CD4-positive, alpha-beta T cell treated with Interferon alpha-2 for 1 hour (primary cell): ENCODE measurements around the gene DAPK1.

ENCODE experiments used
- DNase-seq, 2 donors: peaks; one replicate each; pipeline ENCODE4 v3.0.0-alpha.2; 2020 to 2022

DAPK1 gene

GRCh38 chr9:87751423-87751822, 253.8 kb downstream of the DAPK1 start:
- DNase-seq: no peak

DNA sequence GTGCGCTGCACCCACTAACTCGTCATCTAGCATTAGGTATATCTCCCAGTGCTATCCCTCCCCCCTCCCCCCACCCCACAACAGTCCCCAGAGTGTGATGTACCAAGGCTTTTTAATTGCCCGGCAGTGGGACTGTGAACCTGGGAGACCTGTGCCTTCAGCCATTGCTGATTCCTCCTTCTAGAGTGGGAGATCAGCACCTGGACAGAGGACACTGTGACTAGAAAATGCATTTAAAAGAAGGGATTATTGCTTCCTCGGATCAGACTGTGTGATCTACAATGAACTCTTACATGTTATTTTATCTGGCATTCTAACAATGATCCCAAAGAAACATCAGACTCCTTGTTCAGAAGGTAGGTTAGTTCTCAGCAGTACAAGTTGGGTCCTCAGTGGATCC, 254.2 kb downstream of the DAPK1 start:
- DNase-seq: no peak

DNA sequence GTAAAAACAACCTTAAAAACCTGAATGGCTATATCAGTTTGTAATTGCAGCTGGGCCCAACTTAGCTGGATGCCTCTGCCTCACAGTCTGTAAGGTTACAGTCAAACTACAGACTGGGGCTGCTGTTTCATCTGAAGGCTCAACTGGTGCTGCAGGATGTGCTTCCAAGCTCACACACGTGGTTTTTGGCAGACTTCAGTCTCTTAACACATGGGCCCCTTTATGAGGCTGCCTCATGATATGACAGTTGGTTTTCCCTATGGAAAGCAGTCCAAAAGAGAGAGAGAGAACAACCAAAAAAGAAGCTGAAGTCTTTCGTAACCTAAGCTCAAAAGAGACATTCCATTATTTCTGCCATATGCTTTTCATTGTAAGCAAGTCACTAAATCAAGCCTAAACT, 255.6 kb downstream of the DAPK1 start:
- DNase-seq: no peak
